Hippocampal formation (tissue), 2 donors: ENCODE results near the gene OPCML.
A peak's percentile ranks its signal among the peaks of the same experiment; 100 is the strongest.

Experiments
- DNase-seq, 2 donors: peaks; one replicate each; lab custom pipeline; 2025; lab: John Stamatoyannopoulos, UW

Gene OPCML

GRCh38 chr11:133034929-133035328, 497.4 kb downstream of the OPCML start:
- no peak for DNase-seq

GRCh38 chr11:133029107-133029506, 503.2 kb downstream of the OPCML start:
- no peak for DNase-seq

GRCh38 chr11:133026952-133027351, 505.3 kb downstream of the OPCML start:
- no peak for DNase-seq

- DNase-seq: no peak
Observed at GRCh38 chr11:133024301-133024700, 508.0 kb downstream of the OPCML start.

- no peak for DNase-seq
Observed at GRCh38 chr11:133023232-133023631, 509.1 kb downstream of the OPCML start.

- no peak for DNase-seq
Observed at GRCh38 chr11:133021553-133021952, 510.7 kb downstream of the OPCML start.

GRCh38 chr11:133020372-133020714, 512.0 kb downstream of the OPCML start:
- DNase-seq: no peak

GRCh38 chr11:133019545-133020371, 512.5 kb downstream of the OPCML start:
- no peak for DNase-seq

- no peak for DNase-seq
Observed at GRCh38 chr11:133015457-133015856, 516.8 kb downstream of the OPCML start.

GRCh38 chr11:133014337-133014736, 518.0 kb downstream of the OPCML start:
- no peak for DNase-seq

- DNase-seq: no peak
Observed at GRCh38 chr11:133012803-133013202, 519.5 kb downstream of the OPCML start.

- DNase-seq: no peak
Observed at GRCh38 chr11:133011604-133012003, 520.7 kb downstream of the OPCML start.

- no peak for DNase-seq
Observed at GRCh38 chr11:133007027-133007584, 525.2 kb downstream of the OPCML start.

- no peak for DNase-seq
Observed at GRCh38 chr11:133004369-133004768, 527.9 kb downstream of the OPCML start.

- no peak for DNase-seq
Observed at GRCh38 chr11:132999516-132999915, 532.8 kb downstream of the OPCML start.

- no peak for DNase-seq
Observed at GRCh38 chr11:132999031-132999430, 533.3 kb downstream of the OPCML start.

- DNase-seq: no peak
Observed at GRCh38 chr11:132997396-132997795, 534.9 kb downstream of the OPCML start.

GRCh38 chr11:132994966-132995365, 537.3 kb downstream of the OPCML start:
- DNase-seq: no peak

- DNase-seq: no peak
Observed at GRCh38 chr11:132993991-132994502, 538.3 kb downstream of the OPCML start.

GRCh38 chr11:132992838-132993631, 539.3 kb downstream of the OPCML start:
- DNase-seq: peak in 1 of 2 donors; percentile 25

- DNase-seq: no peak
Observed at GRCh38 chr11:132988411-132988810, 543.9 kb downstream of the OPCML start.

- DNase-seq: no peak
Observed at GRCh38 chr11:132987936-132988335, 544.4 kb downstream of the OPCML start.

GRCh38 chr11:132983641-132983978, 548.7 kb downstream of the OPCML start:
- DNase-seq: no peak
